Activated T-helper 9 cell treated with anti-CD3 and anti-CD28 coated beads, Interleukin-2, amount 50 U/mL, for 16 hours (primary cell): ENCODE data around the gene AOC2.

Experiments used
- DNase-seq: peaks from one replicate; pipeline ENCODE4 v3.0.0-alpha.2; 2020; ENCODE audit warnings: low read depth

The AOC2 gene

GRCh38 chr17:42844271-42844670 lies at the start of gene AOC2:
AOC2 (plus strand) TSS chr17:42844580; CDS start chr17:42844627, 47 bp downstream.
- no peak for DNase-seq

- no peak for DNase-seq
These were observed 49.3 kb upstream of the AOC2 start for GRCh38 chr17:42795061-42795460.

- no peak for DNase-seq
These were observed 48.9 kb upstream of the AOC2 start for GRCh38 chr17:42795465-42795864.

- DNase-seq, result no peak
These were observed 48.2 kb upstream of the AOC2 start for GRCh38 chr17:42796066-42796758.

GRCh38 chr17:42797067-42798007 lies 47.0 kb upstream of the AOC2 start:
- DNase-seq, result no peak

GRCh38 chr17:42798011-42798382 lies 46.4 kb upstream of the AOC2 start:
- DNase-seq, result no peak

- peak; percentile 61 for DNase-seq
These were observed 45.7 kb upstream of the AOC2 start, which contains the start of the genes CNTD1 and COA3 for GRCh38 chr17:42798383-42799380. CNTD1 (plus strand) TSS chr17:42798861; CDS start chr17:42799068, 207 bp downstream. COA3 (minus strand) TSS chr17:42798704; CDS start chr17:42798681, 23 bp downstream.

- DNase-seq, result no peak
These were observed 41.1 kb upstream of the AOC2 start for GRCh38 chr17:42803074-42803883.

GRCh38 chr17:42804918-42805367 lies 39.4 kb upstream of the AOC2 start:
- no peak for DNase-seq

GRCh38 chr17:42806249-42806648 lies 38.1 kb upstream of the AOC2 start:
- DNase-seq, result no peak

- no peak for DNase-seq
These were observed 35.1 kb upstream of the AOC2 start for GRCh38 chr17:42809250-42809649.

GRCh38 chr17:42814633-42815399 lies 29.6 kb upstream of the AOC2 start:
- no peak for DNase-seq

GRCh38 chr17:42817866-42818265 lies 26.5 kb upstream of the AOC2 start:
- no peak for DNase-seq

GRCh38 chr17:42818379-42818778 lies 26.0 kb upstream of the AOC2 start:
- no peak for DNase-seq

- peak; percentile 51 for DNase-seq
These were observed 24.3 kb upstream of the AOC2 start for GRCh38 chr17:42819939-42820535.

- no peak for DNase-seq
These were observed 23.2 kb upstream of the AOC2 start for GRCh38 chr17:42821176-42821575.

GRCh38 chr17:42827472-42827871 lies 16.9 kb upstream of the AOC2 start:
- no peak for DNase-seq

- no peak for DNase-seq
These were observed 13.4 kb upstream of the AOC2 start for GRCh38 chr17:42830971-42831370.

- no peak for DNase-seq
These were observed 12.0 kb upstream of the AOC2 start for GRCh38 chr17:42832213-42832933.
